ENCODE data around the gene TIMM13. TPM values are rescaled to one million over a fixed set of nuclear protein-coding genes. Genes with fewer than 3 reads are reported as not detected.

TIMM13 gene
- total RNA-seq, 1 donor from 2014 or later, result 132 TPM

GRCh38 chr19:2457394-2458037 is 30.1 kb upstream of the TIMM13 start:
- no peak for DNase-seq (ENCODE audit: extremely low spot score, unreplicated experiment)
- H3K27me3 Mint-ChIP-seq, result no peaks in the 10 kb centered on the region
- H3K36me3 Mint-ChIP-seq, result no peaks in the 10 kb centered on the region
- TF ChIP-seq CTCF (conservative IDR thresholded peaks at IDR 0.05), result no peak
- H3K9me3 Mint-ChIP-seq, result no peaks in the 10 kb centered on the region
- H3K27ac Mint-ChIP-seq, result peak overlapping the region; percentile 93
- peaks cover 18% of the 10 kb centered on the region for H3K4me1 Mint-ChIP-seq (ENCODE audit: unreplicated experiment)
- peak overlapping the region; percentile 92 for H3K4me3 Mint-ChIP-seq

- peak; percentile 71 for DNase-seq (ENCODE audit: extremely low spot score, unreplicated experiment)
- H3K9me3 Mint-ChIP-seq, result no peaks in the 10 kb centered on the region
Measured at GRCh38 chr19:2455851-2456570, 28.6 kb upstream of the TIMM13 start.

GRCh38 chr19:2454962-2455850 is 27.8 kb upstream of the TIMM13 start:
- DNase-seq (ENCODE audit: extremely low spot score, unreplicated experiment), result no peak
- TF ChIP-seq CTCF (conservative IDR thresholded peaks at IDR 0.05), result no peak
- no peaks in the 10 kb centered on the region for H3K9me3 Mint-ChIP-seq
- no peaks in the 10 kb centered on the region for H3K27me3 Mint-ChIP-seq
- peak overlapping the region; percentile 85 for H3K4me3 Mint-ChIP-seq
- no peaks in the 10 kb centered on the region for H3K36me3 Mint-ChIP-seq
- peak overlapping the region; percentile 58 for H3K27ac Mint-ChIP-seq
- H3K4me1 Mint-ChIP-seq (ENCODE audit: unreplicated experiment), result peaks cover 9% of the 10 kb centered on the region

More at GRCh38 chr19:2455851-2456570, 28.6 kb upstream of the TIMM13 start:
- no peaks in the 10 kb centered on the region for H3K36me3 Mint-ChIP-seq
- no peak for TF ChIP-seq CTCF (conservative IDR thresholded peaks at IDR 0.05)
- H3K4me1 Mint-ChIP-seq (ENCODE audit: unreplicated experiment), result peaks cover 10% of the 10 kb centered on the region
- no peaks in the 10 kb centered on the region for H3K27me3 Mint-ChIP-seq
- H3K27ac Mint-ChIP-seq, result no peak overlapping the region
- peak overlapping the region; percentile 85 for H3K4me3 Mint-ChIP-seq

- no peak for TF ChIP-seq CTCF (conservative IDR thresholded peaks at IDR 0.05)
- Mint-ChIP-seq H3K27me3 (no peaks in the 10 kb centered on the region), H3K4me3 (peak overlapping the region; percentile 85), H3K4me1 (ENCODE audit: unreplicated experiment) (peaks cover 9% of the 10 kb centered on the region), H3K36me3 (no peaks in the 10 kb centered on the region), H3K27ac (peak overlapping the region; percentile 58), H3K9me3 (no peaks in the 10 kb centered on the region)
- no peak for DNase-seq (ENCODE audit: extremely low spot score, unreplicated experiment)
Measured at GRCh38 chr19:2454199-2454961, 27.0 kb upstream of the TIMM13 start.

GRCh38 chr19:2453431-2454025 is 26.1 kb upstream of the TIMM13 start:
- no peak for DNase-seq (ENCODE audit: extremely low spot score, unreplicated experiment)
- no peaks in the 10 kb centered on the region for H3K27me3 Mint-ChIP-seq
- TF ChIP-seq CTCF (conservative IDR thresholded peaks at IDR 0.05), result no peak
- peak overlapping the region; percentile 60 for H3K4me3 Mint-ChIP-seq
- no peaks in the 10 kb centered on the region for H3K36me3 Mint-ChIP-seq
- no peaks in the 10 kb centered on the region for H3K9me3 Mint-ChIP-seq
- peak overlapping the region; percentile 34 for H3K27ac Mint-ChIP-seq
- H3K4me1 Mint-ChIP-seq (ENCODE audit: unreplicated experiment), result peaks cover 9% of the 10 kb centered on the region
